CD4-positive, alpha-beta T cell treated with Interleukin-6 for 4 hours (primary cell): ENCODE results near the gene SHH.

ENCODE experiments used
- DNase-seq: peaks from one replicate; pipeline ENCODE4 v3.0.0-alpha.2; 2020; ENCODE audit warnings: mixed read lengths

The SHH gene

DNA sequence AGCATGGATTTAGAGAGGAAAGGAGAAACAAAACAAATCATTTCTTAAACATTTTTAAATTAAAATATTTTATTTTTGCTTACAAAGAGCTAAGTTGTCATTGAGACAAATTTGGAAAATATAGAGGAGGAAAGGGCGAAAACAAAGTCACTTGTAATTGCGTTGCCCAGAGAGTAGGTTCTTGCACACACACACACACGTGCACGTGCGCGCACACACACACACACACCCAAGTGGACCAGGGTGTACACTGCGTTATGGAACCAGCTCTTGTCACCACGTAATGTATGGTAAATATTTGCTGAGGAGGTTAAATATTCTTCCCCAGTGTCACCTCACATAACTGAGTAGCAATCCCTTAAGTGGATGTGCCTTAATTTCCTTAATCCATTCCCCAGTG lies 21.6 kb downstream of the SHH start:
- DNase-seq = no peak

DNA sequence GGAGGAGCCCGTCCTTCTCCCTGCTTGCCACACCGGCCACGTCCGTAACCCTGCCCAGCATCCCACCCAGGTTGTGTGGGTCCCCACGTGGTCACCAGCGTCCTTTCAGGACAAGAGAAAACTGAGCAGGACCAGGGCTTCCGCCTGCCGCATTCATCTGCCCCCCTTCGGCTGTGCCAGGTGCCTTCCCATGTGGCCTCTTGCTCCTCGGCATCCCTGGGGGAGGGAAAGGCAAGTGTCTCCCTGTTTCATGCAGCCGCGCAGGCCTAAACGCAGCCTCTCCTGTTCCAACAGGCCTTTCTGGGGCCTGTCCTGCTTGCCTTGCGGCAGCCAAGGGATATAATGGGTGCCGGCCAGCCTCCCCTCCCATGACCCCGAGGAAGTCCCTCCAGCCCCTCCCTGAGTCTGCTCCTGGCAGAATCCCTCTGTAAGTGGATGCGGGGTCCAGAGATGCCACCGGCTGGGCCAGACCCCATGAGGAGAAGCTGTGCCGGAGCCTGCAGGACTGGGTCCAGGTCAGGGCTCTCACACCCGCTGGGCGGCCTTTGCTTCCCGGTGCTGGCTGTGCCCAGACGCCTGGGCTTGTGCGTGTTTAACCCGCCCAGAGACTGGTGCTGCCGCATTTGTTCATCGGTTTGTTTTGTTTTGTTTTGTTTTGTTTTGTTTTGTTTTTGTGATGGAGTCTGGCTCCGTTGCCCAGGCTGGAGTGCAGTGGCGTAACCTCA lies 23.1 kb downstream of the SHH start:
- no peak for DNase-seq

DNA sequence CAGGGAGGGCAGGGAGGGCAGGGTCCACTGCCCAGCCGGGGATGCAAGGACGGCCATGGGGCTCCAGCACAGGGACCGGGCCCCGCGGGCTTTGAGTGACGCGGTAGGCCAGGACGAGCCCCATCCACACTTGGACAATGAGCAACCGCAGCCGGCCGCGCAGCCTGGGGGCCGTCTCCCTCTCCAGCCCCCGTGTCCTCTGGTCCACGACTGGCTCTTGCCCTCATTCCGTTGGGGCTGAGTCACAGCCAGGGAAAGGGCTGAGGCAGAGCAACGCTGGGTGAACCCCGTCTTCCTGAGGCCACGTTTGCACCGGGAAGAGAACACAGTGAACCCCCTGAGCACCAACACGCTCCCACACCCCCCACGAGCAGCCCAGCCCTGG lies 23.7 kb downstream of the SHH start:
- no peak for DNase-seq

DNA sequence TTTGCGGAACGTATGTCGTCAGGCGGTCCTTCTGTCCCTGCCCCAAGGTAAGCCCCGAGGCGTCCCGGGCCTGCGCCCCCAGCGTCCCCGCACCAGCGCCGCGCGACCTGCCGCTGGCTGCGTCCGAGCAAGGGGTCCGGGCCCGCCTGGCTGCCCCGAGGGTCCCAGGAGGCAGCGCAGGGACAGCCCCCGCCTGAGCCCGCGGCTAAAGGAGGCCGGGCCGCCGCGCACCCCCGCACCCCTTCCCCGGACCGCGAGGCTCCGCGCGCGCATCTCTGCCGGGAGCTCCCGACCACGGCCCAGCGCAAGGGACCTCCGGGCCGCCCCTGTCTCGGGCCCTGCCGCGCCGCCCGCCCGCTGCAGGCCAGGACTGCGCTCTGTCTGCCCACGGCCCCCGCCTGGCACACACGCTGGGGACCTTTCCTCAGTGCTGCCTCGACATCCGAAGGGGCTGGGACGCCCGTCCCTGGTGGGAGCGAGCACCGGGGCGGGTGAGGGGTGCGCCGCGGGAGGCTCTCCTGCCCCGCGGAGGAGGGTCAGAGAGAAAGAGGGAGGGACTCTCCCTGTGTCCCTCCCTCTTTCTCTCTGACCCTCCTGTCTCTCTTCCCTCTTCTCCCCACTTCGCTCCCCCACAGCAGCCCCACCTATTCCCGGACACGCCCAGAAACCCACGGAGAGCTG lies 25.0 kb downstream of the SHH start:
- no peak for DNase-seq

DNA sequence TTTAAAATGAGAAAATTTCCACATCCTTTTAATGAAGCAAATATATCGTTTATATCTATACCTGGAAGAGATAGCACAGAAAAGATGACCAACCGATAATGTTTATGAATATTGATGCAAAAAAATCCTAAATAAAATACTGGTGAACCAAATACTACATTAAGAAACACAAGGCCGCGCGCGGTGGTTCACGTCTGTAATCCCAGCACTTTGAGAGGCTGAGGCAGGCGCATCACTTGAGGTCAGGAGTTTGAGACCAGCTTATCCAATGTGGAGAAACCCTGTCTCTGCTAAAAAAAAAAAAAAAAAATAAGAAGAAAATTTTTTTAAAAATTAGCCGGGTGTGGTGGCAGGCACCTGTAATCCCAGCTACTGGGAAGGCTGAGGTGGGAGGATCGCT lies 25.8 kb downstream of the SHH start:
- DNase-seq = no peak

DNA sequence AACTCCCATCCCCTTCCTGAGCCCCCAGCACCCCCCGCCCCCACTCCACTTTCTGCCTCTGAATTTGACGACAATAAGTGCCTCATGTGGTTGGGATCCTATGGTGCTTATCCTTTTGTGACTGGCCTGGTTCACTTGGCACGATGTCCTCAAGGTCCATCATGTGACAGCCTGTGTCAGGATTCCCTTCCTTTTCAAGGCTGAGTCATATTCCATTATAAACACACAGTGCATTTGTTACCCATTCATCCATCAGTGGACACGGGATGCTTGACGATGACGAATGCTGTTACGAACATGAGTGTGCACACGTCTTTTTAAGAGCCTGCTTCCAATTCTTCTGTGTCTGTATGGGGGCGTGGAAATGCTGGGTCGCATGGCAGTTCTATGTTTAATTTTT lies 26.7 kb downstream of the SHH start:
- no peak for DNase-seq

DNA sequence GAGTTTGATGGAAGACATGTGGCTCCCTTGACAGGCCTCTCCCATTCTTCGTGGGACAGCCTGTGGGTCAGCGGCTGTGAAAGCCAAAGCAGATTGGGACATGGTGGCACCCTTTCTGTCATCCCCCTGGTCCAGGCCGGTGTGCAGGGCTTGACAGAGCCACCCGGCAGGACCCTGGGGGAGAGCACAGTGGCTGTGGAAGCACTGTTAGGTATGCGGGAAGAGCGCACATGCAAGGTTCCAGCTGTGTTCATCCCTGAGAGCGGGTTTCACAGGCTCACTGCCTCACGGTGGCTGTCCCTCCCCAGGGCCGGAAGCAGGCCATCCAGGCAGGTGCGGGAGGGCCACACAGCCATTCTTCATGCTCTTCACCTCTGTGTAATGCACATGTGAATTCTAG lies 29.8 kb downstream of the SHH start:
- no peak for DNase-seq

DNA sequence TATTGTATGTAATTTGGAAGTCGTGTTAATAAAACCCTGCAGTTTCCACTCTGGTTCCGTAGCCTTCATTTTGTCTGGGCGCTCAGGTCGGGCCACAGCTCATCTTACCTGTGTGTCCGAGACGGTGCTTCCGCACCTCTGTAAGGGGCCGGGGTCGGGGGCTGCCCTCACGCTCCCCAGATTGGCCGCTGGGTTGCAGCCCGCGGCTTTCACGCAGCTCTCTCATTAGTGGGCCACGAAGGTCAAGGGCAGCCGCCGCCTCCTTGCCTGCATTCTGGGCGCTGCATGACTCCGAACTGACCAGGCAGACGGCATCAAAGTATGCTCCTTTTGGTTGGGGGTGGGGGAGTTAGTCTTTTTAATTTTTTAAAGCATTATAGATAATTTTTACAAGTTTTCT lies 30.8 kb downstream of the SHH start:
- DNase-seq = no peak

DNA sequence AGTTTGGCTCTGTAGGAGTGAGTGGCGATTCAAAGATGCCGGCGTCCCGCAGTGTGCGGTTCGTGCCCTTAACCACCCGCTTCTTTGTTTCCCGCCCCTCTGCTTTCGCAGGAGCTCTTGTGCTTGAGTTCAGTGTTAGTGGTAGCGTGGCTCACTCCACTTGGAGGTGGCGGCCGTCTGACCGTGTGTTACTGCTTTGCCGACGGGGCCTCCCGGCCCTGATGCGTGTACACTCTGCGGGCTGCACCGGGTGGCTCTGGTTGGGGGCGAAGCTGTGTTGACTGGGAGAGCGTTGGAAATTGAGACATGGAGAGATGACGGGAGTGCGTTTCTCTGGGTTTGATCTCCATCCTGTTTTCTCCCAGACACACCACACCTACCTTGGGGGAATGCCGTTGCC lies 31.4 kb downstream of the SHH start:
- DNase-seq = no peak

DNA sequence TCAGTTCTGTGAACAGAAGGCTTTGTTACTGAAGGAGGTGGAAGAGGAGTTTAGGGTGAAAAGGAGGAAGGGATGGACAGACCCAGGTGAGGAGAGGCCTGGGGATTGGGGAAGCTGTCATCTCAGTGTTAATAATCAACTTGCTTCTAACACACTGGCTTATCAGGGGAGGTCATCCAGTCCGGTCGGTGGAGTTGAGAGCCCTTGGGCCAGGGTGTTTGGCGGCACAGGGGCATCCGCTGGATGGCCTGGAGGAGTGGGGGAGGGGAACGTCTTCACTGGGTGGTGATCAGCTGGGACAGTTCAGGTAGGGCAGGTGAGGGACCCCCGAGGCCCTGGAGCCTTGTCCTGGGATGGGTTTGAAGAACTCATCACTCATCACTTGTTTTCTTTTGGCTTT lies 33.9 kb downstream of the SHH start:
- DNase-seq = no peak

DNA sequence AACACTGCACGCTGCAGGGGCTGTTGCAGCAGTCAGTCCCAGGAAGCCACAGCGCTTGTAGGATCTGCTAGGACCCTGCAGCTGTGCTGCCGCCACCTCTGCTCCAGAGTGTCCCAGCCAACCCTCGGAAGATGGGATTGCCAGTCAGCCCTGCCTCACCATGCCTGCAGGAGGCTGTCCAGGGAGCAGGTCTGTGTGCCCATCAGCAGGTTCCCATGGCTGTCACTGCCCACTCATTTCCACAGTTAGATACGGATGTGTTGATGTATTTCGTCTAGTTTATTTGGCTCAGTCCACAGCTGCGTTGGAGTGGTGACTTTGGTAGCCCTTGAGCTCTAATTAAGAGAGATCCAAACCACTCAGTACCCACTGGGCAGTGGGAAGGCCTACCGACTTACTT lies 35.7 kb downstream of the SHH start:
- no peak for DNase-seq

DNA sequence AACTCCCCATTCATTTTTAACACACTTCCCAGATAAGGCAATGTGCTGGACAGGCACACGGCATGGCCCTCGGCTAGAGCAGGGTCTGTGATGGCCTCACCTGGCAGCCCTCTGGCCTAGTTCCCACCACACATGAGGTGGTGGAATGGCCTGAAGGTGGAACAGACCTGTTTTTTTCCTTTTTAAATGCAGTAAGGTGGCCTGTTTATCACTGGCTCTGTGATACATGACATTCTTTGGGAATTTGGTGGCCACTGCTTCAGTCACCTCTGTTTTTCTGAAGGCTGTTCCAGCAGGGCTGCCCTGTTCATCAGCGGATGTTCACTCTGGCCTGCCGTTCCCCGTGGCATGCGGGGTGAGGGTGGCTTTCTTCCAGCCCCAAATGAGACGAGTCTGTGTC lies 36.6 kb downstream of the SHH start:
- no peak for DNase-seq

DNA sequence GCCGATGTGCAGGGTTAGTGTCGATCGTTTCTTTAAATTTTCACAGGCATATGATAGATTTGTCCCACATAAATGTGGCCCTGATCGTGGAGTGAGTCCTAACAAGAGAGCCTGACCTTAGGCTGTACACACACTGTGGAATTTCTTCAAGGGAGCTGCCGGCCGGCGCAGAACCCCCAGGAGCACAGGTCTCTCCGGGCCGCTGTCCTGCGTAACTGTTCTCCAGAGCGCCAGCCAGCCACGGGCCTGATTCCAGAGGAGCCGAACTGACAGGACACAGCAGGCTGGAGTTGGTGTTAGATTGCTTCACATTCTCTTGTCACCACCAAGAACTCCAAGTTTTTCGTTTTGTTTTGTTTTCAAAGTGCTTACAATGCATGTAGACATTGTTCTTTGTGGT lies 37.3 kb downstream of the SHH start:
- DNase-seq = no peak

DNA sequence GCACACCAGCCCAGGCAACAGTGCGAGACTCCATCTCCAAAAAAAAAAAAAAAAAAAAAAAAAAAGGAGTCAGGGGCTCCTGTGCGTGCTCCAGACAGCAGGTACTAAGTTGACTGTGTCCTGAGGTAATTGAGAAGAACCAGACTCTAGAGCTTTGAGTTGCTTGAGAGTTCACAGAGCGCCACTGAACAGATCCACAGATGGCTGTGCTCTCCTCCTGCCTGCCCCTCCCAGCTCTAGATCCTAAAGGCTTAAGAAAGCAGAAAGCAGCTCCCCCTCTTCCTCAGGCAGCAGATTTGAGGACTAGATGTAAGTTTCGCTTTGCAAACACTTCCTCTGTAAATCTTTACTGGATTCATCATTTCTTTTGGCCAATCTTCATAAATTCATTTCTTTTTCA lies 38.7 kb downstream of the SHH start:
- no peak for DNase-seq

DNA sequence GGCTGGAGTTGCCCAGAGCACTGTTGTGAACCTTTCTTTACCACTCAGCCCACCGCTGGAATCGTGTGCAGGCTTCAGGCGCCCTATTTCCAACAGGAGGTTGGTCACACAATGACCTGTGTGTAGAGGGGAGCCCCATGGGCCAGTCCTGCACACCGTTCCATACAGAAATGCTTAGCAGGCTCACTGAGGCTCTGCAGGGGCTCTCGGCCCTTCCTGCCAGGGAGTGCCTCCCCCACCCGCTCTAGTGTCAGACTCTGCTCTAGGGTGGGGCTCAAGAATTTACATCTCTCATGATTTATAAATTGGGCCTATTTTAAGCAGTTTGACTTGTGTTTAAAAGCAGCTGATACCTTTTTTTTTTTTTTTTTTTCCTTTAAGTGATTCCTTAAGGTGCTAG lies 42.0 kb downstream of the SHH start:
- DNase-seq = no peak

DNA sequence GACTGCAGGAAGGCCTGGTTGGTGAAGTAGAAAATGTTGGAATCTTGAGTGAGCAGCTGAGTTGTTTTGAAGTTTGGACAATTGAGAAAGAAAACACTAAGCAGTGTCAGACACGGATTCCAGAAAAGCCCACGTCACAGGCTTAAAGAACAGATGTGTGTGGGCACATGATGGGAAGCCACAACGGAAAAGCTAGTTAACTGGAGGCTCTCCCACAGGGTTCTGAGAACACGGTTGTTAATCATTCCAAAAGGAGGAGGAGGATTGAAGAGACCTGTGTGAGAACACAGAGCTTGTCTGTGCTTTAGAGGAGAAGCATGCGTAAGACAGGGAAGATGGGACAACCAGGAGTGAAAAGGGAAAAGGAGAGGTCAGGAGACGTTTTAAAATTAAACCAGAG lies 42.6 kb downstream of the SHH start:
- no peak for DNase-seq

DNA sequence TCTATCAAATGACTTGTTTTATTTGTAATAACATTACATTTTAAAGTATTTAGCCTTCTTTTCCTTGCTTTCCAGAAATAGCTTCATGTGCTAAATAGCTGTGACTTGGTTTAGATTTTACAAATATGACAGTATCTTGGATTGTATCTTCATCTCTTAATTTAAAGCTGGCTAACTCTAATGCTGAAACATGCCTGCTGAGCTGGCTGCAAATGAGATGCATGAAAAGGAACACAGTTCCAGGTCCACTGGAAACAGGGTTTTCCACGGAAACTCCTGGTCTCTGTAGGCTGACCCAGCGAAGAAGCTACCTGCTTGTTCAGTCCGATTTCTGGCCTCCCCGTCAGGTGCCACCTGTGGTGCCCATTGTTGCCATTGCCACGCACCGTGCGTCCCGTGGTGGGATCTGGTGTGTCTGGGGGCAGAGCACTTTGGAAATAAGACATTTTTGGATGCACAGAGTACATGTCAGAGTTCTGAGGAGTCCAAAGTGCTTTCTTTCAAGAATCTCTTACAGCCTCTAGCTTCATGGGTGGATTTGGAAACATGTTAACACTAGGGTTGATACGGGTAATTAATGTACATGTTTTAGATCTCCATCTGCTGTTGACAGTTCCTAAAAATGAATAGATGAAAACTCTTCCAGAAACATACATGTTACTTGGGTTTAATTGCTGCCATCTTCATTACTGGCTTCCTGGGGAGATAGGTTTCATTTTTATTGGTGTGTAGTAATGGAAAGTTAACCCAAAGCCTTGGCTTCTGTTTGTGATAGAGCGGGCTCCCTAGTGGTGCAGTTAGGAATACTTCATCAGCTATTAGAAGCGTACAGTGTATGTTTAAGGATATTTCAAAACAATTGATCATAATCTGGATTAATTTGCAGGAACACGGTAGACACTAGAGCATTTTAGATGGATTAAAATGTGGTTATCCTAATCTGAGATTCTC lies 45.0 kb downstream of the SHH start:
- DNase-seq = no peak

DNA sequence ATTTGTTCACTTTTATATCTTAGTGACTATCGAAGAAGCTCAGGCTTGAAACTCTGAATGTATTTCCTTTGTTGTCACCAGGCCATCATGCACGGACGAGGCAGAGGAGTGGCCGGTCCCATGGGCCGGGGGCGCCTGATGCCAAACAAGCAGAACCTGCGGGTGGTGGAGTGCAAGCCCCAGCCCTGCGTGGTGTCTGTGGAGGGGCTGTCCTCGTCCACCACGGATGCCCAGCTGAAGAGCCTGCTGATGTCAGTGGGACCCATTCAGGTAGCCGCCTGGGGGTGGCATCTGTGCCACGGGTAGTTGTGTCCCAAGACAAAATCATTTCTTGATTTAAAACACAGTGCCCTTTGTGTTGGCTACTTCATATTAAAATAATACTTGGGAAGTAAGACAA lies 45.9 kb downstream of the SHH start:
- DNase-seq = no peak

DNA sequence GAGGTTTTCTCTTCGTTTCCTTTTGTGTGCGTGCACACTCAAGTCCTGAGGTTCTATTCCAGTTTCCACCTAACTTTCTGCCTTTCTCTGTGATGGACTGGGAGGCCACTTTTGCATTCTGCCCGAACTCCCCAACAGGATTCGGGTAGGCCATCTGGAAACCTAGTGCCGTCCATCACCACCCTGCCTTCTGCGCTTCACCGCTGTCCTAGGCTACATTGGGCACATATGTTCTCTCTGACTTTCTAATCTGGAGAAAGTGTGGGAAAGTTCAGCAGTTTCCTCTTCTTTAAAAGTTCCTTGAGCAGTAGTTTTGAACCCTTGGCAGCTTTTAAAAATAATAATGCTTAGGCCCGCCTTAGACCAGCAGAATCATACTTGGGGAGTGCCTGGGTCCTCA lies 46.8 kb downstream of the SHH start:
- DNase-seq = no peak

DNA sequence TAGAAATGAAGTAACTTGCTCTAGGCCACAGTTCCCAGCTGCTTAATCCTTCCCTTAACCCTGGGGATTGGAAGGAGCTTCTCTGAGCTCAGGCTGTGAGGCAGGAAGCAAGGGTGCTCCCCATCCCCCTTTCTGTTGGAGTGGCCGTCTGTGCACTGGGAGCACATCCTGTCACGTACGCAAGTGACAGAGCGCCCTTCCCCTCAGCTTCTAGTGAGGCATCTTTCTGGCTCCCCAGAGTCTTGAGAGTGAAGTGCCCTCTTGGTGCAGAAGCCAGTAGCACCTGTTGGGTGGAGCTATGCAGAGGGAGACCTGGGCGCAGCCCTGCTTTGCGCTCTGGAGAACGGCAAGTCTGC lies 47.8 kb downstream of the SHH start:
- peak; percentile 57 for DNase-seq

DNA sequence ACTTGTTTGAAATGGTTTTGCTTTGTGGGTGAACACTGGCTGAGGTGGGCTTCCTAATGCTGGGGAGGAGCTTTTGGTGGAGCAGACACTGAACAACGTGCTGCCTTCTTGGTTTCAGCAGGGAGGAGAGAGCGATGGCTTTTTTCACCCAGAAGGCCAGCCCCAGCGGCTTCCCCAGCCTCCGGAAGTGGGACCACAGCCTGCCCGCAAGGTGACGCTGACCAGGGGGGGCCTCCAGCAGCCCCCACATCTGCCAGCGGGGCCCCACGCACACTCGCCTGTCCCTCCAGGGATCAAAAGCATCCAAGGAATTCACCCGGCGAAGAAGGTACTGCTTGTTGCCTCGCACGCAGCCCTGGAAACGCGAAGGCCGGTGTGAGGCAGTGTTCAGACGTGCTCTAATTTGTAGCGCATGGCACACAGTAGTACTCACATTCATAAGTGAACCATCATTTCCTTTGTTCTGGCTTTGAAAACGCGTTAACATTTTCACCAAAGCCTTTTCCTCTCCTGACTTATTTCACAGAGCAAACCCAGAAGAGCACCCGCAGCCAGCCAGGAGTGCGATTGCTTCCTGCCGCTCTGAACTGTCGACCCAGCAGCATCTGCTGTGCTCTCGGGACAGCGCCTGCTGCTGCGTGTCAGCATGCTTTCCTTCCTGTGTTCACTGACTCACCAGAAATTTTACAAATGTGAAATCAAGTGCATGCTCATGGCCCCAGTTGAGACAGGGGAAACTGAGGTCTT lies 48.4 kb downstream of the SHH start:
- DNase-seq = peak; percentile 78

DNA sequence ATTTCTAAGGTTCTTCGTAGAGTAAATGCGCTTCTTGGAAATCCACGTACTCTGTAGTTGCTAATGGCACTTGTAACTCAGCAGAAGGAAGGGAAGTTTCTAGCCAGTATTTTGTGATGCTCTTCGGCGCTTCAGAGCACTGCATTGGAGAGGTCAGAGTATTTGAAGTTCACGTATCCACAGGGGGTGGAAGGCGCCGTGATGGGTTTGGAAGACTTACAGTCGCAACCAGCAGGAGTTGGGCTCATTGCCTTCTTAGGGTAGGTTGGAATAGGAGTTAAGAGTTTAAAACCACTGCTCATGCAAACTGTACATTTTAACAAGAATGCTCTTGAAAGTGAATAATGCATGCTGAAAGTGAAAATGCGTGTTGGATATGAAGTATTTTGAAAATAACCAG lies 49.1 kb downstream of the SHH start:
- no peak for DNase-seq

DNA sequence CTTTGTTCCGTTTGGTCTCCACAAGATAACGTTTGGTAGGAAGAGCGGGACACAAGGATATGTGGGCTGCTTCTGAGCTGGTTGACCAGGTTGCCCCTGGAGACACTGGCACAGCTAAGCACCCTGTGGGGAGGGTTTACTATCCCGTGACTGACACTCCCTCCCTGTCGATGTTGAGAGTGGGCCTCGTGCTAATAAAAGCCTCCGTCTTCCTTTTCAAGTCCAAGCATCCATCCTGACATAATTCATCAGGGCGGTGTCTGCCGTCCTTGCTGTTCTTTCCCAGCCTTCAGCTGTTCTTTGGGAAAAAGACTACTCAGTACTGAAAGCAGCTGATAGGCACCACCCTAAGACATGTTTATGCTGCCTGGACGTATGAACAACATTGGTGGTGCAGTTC lies 49.6 kb downstream of the SHH start:
- DNase-seq = no peak
